Adrenal gland (tissue), 12 donors: ENCODE measurements around the gene PPP4R3B. TPM values are rescaled to one million over a fixed set of nuclear protein-coding genes. Genes with fewer than 3 reads are reported as not detected.

ENCODE experiments used
- DNase-seq, 7 donors: peaks; one replicate each; pipeline ENCODE4 v3.0.0-alpha.2; 2019 to 2020
- H3K27ac ChIP-seq, 5 donors: fragments of 200-600 bp; sonication (generic) in 4 of 5; 1 replicate in 3 of 5; 2 replicates in 2 of 5; pipeline versions ENCODE4 v1.5.1 to v1.8.0; 2016 to 2020; ENCODE audit warnings: mild to moderate bottlenecking in 1 of 5
- H3K27me3 ChIP-seq: fragments of 200-600 bp; 2 replicates; pipeline ENCODE4 v1.8.0; 2021
- H3K36me3 ChIP-seq, 2 donors: fragments of 200-600 bp; replicated peaks in 1 of 2; 1 replicate in 1 of 2; 2 replicates in 1 of 2; pipeline versions ENCODE4 v1.5.1 to v1.8.0; 2018 to 2022
- H3K4me1 ChIP-seq, 2 donors: fragments of 200-600 bp; replicated peaks in 1 of 2; 1 replicate in 1 of 2; 2 replicates in 1 of 2; pipeline versions ENCODE4 v1.5.1 to v1.8.0; 2018 to 2021
- H3K4me3 ChIP-seq, 4 donors: fragments of 200-600 bp; sonication (generic) in 3 of 4; one replicate each; pipeline ENCODE4 v1.5.1; 2016 to 2018
- H3K9me3 ChIP-seq, 3 donors: fragments of 200-600 bp; sonication (generic) in 1 of 3; replicated peaks in 1 of 3; 1 replicate in 2 of 3; 2 replicates in 1 of 3; pipeline versions ENCODE4 v1.5.1 to v1.8.0; 2016 to 2021
- POLR2A ChIP-seq, 2 donors: fragments of 450-650 bp; IDR thresholded peaks; one replicate each; pipeline ENCODE4 v1.6.1; 2017; ENCODE audit warnings: antibody characterized with exemption in 2 of 2, mild to moderate bottlenecking in 2 of 2, moderate library complexity in 1 of 2
- WGBS, 4 donors: extraction: QIAGEN DNeasy Blood & Tissue Kit in 2 of 4; methylation state at CpG; one replicate each; pipeline versions ENCODE4 v1.1.5 to v1.1.7; 2013 to 2017; 5-methylcytosine and 5-hydroxymethylcytosine counted together
- intact Hi-C, 2 donors: fragments of 100-400 bp; cut with DNase I; formaldehyde crosslinking; loops; one replicate each; pipeline versions ENCODE4 v1.14.1 to v1.15.0; 2022 to 2023
- polyA plus RNA-seq, 3 donors: library from polyadenylated mRNA; stranded (reverse); fragments of 200-250 nt in 2 of 3; fragments of 350-450 nt in 1 of 3; fragmentation: Illumina TruSeq in 1 of 3; extraction: RNeasy Lipid Tissue Mini Kit (QIAGEN cat#74804) in 1 of 3; gene quantifications; one replicate each; pipeline ENCODE4 v1.2.3, GENCODE V29; 2013 to 2014
- total RNA-seq, 9 donors: library from RNA; depleted of rRNA in 4 of 9; stranded (reverse); fragments of >200 nt in 4 of 9; fragments of 120-200 nt in 1 of 9; fragmentation: NEBNext Ultra II Directional in 1 of 9; extraction: Animal tissue kit (Norgen Biotek cat#: 25700) in 1 of 9; gene quantifications; one replicate each; pipeline versions ENCODE4 v1.1.0 to v1.2.4, GENCODE V29; 2013 to 2023
- TF ChIP-seq, protein P1 (sequence below), 6 experiments: fragments of 450-650 bp in 4 of 6; fragments of 200-600 bp in 2 of 6; sonication (generic) in 1 of 6; IDR thresholded peaks; 1 replicate in 5 of 6; 2 replicates in 1 of 6; pipeline versions ENCODE4 v1.5.1 to v1.8.0; 2016 to 2021; ENCODE audit warnings: antibody characterized with exemption in 6 of 6, mild to moderate bottlenecking in 2 of 6, moderate library complexity in 1 of 6
- donor health status: healthy with polysubstance abuse.
- donor health status: Bipolar disorder and iron deficiency.
- donor health status: DM: yes; HTN: yes; CAD: no.
- donor health status: DM: no; HTN: no; CAD: no.
- donor health status: DM: no; HTN: no; CAD: no.
- donor health status: DM: yes; HTN: yes; CAD: no.

The PPP4R3B gene
- total and polyA plus RNA-seq, 12 donors, result 22.8 to 89.2 (median 69.9) TPM

DNA sequence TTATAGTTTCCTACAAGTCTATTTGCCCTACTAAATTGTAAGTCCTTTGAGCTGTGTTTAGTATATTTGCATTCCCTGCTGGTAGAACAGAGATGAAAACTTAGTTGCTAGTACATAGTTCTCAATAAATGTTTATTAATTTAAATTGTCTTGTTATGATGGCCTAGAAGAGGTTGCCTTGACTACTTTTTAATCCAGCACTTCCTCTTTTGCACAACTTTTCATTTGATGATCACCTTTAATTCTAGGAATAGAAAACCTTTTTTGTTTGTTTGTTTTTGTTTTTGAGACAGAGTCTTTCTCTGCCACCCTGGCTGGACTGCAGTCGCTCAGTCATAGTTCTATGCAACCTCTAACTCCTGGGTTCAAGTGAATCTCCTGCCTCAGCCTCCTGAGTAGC lies 91.2 kb downstream of the PPP4R3B start:
- no peak for TF ChIP-seq POLR2A (IDR thresholded peaks at IDR 0.05)
- TF ChIP-seq, protein P1, sequence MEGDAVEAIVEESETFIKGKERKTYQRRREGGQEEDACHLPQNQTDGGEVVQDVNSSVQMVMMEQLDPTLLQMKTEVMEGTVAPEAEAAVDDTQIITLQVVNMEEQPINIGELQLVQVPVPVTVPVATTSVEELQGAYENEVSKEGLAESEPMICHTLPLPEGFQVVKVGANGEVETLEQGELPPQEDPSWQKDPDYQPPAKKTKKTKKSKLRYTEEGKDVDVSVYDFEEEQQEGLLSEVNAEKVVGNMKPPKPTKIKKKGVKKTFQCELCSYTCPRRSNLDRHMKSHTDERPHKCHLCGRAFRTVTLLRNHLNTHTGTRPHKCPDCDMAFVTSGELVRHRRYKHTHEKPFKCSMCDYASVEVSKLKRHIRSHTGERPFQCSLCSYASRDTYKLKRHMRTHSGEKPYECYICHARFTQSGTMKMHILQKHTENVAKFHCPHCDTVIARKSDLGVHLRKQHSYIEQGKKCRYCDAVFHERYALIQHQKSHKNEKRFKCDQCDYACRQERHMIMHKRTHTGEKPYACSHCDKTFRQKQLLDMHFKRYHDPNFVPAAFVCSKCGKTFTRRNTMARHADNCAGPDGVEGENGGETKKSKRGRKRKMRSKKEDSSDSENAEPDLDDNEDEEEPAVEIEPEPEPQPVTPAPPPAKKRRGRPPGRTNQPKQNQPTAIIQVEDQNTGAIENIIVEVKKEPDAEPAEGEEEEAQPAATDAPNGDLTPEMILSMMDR (IDR thresholded peaks at IDR 0.05), result no peak
- WGBS, 4 donors, result 94 to 100% (median 98%) methylated on average over 1 of the region's 1 CpG

DNA sequence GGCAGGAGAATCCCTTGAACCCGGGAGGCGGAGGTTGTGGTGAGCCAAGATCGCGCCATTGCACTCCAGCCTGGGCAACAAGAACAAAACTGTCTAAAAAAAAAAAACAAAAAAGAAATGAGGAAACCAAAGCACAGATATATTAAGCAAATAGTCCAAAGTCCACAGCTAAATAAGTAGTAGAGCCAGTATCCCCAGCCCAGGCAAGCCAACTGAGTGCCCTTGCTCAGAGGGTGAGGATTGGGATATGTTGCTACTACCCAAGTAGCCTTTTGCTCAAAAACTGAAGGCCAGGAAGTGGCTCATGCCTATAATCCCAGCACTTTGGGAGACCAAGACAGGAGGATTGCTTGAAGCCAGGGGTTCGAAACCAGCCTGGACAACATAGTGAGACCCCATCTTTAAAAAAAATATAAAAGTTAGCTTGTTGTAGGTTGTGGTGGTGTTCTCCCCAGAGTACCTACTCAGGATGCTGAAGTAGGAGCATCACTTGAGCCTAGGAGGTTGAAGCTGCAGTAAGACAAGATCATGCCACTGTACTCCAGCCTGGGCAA lies 92.5 kb downstream of the PPP4R3B start:
- H3K4me3 ChIP-seq, result no peak overlapping the region
- H3K36me3 ChIP-seq, result peaks cover 4 to 20% of the 10 kb centered on the region in 2 donors
- DNase-seq, result no peak
- H3K27ac ChIP-seq, result no peak overlapping the region
- H3K4me1 ChIP-seq, result peaks cover 0 to 4% of the 10 kb centered on the region in 2 donors
- intact Hi-C loops, result no loop called here
- 91 to 98% (median 97%) methylated on average over 5 of the region's 5 CpGs for WGBS, 4 donors
- TF ChIP-seq POLR2A (IDR thresholded peaks at IDR 0.05), result no peak
- TF ChIP-seq, protein P1 (IDR thresholded peaks at IDR 0.05), result no peak
- no peaks in the 10 kb centered on the region for H3K27me3 ChIP-seq
- H3K9me3 ChIP-seq, result no peaks in the 10 kb centered on the region

More for the DNA sequence above, 91.2 kb downstream of the PPP4R3B start:
- H3K4me1 ChIP-seq, result no peaks in the 10 kb centered on the region
- peaks cover 4 to 30% of the 10 kb centered on the region in 2 donors for H3K36me3 ChIP-seq
- H3K4me3 ChIP-seq, result no peak overlapping the region
- H3K9me3 ChIP-seq, result no peaks in the 10 kb centered on the region
- DNase-seq, result no peak
- no peaks in the 10 kb centered on the region for H3K27me3 ChIP-seq
- no peak overlapping the region for H3K27ac ChIP-seq
- intact Hi-C loops, result no loop called here

DNA sequence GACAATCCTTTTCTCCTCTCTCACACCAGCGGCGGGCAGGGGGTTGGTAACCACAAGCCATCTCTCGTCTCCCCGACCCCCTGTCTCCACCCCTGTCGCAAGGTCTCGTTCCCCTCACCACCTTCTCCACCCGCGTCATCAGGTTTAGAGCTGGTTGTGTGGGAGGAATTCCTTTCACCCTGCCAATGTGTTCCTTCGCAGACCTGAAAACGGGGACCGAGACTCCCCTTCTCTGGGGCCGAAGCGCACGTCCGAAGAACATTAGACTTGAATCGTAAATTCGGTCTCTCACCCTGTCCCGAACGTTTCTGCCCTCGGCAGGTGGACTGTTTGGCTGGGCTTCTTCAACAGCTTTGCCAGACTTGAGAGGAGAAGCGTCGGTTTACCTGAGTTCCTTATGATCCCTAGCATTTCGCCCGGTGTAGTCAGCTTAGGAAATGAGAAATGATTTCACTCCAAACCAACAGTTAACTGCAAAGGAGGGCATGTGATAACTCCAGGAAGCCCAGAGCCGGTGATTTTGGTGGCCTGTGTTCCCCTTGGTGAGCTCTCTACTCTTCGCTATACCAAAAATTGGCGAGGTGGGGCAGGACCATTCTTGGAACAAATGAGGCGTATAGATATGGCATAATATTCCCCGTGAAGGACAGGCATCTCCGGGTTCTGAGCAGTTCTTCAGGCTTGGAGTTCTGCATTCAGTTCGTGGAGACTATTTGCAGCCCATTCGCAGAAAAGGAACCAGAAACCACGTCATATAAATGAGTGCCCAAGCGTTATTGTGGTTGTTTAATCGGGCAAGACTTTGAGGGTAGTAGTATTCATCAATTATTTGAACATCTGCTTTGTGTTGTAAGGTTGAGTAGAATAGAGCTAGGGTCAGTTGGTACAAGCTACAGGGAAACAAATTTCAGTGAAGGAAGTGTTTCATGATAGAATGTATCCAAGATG lies 97.2 kb downstream of the PPP4R3B start:
- peak in 5 of 7 donors; percentile 22 to 61 (median 30) for DNase-seq
- peak overlapping the region; percentile 70 to 100 (median 80) for H3K4me3 ChIP-seq
- H3K9me3 ChIP-seq, result no peaks in the 10 kb centered on the region
- WGBS, 4 donors, result 2 to 3% (median 3%) methylated on average over 29 to 35 of the region's 35 CpGs
- H3K27me3 ChIP-seq, result no peaks in the 10 kb centered on the region
- H3K27ac ChIP-seq, result peak overlapping the region; percentile 5 to 87 (median 76)
- intact Hi-C loops, result no loop called here
- peaks cover 4 to 9% of the 10 kb centered on the region in 2 donors for H3K4me1 ChIP-seq
- H3K36me3 ChIP-seq, result peaks cover 0 to 9% of the 10 kb centered on the region in 2 donors
- no peak for TF ChIP-seq POLR2A (IDR thresholded peaks at IDR 0.05)
- TF ChIP-seq, protein P1 (IDR thresholded peaks at IDR 0.05), result no peak

DNA sequence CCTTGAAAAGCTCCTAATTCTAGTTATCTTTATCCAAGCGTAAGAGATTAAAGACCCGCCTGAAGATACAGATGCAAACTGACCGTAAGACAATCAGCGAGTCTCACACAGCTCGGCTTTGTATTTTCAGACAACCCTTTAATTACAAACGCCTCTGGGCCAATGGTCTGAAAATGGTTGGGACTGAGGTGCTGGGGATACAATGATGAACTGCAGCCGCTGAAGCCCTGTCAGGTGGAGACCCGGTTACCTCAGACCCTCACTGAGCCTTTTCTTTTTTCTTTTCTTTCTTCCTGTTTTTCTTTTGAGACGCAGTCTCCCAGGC lies 98.6 kb downstream of the PPP4R3B start:
- H3K9me3 ChIP-seq, result no peaks in the 10 kb centered on the region
- H3K4me3 ChIP-seq, result peak overlapping the region; percentile 70 to 88 (median 80)
- WGBS, 4 donors, result 26 to 54% (median 35%) methylated on average over 9 of the region's 9 CpGs
- intact Hi-C loops, result no loop called here
- TF ChIP-seq POLR2A (IDR thresholded peaks at IDR 0.05), result no peak
- TF ChIP-seq, protein P1 (IDR thresholded peaks at IDR 0.05), result peak in 1 of 6 experiments; percentile 11
- H3K4me1 ChIP-seq, result peaks cover 4 to 9% of the 10 kb centered on the region in 2 donors
- DNase-seq, result peak in 3 of 7 donors; percentile 4 to 59 (median 11)
- peak overlapping the region; percentile 65 to 87 (median 77) for H3K27ac ChIP-seq
- H3K27me3 ChIP-seq, result no peaks in the 10 kb centered on the region
- H3K36me3 ChIP-seq, result peaks cover 0 to 2% of the 10 kb centered on the region in 2 donors
